ENCODE data around the gene SV2B. TPM values are rescaled to one million over a fixed set of nuclear protein-coding genes. Genes with fewer than 3 reads are reported as not detected.

Gene SV2B
- total RNA-seq, 1 experiment from 2014 or later, result not detected

DNA sequence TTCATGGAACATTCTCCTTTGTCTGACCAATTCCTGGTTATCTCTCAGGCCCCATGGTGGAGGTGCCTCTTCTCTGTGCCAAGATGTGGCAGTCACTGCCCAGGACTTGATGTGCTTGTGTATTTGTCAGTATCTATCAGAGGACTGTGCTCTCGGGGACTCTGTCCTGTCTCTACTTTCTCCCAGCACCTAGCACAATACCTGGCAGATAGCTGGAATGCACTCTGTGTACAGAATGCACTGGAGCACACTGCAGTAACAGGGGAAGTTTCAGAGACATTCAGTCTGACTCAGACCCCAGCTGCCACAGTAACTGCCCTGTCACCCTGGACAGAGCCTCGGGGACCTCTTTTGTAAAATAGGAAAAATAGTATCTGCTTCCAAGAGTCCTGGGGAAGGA is 34.6 kb upstream of the SV2B start:
- no peak overlapping the region for H3K4me3 ChIP-seq
- no peaks in the 10 kb centered on the region for H3F3A ChIP-seq (ENCODE audit: insufficient read depth, low read depth)
- intact Hi-C loops (cut with micrococcal nuclease; ENCODE audit: unreplicated experiment), result no loop called here
- H3K27ac ChIP-seq, result no peak overlapping the region
- BruUV-seq (replicated peaks), result no TSS peak
- no peak overlapping the region for H3K4me2 ChIP-seq
- no peaks in the 10 kb centered on the region for H3K79me2 ChIP-seq (ENCODE audit: low read depth)
- H4K20me1 ChIP-seq (ENCODE audit: insufficient read depth), result no peaks in the 10 kb centered on the region
- no peak overlapping the region for H2AFZ ChIP-seq
- ChIA-PET POLR2A (ENCODE audit: unreplicated experiment) (no interaction called here), CTCF (no interaction called here)
- peaks cover 22% of the 10 kb centered on the region for H3K27me3 ChIP-seq (ENCODE audit: insufficient read depth, low read depth)
- DNase-seq, result no peak
- no peak for TF ChIP-seq EZH2 (IDR thresholded peaks at IDR 0.05; ENCODE audit: low read depth)
- TF ChIP-seq, protein P1, sequence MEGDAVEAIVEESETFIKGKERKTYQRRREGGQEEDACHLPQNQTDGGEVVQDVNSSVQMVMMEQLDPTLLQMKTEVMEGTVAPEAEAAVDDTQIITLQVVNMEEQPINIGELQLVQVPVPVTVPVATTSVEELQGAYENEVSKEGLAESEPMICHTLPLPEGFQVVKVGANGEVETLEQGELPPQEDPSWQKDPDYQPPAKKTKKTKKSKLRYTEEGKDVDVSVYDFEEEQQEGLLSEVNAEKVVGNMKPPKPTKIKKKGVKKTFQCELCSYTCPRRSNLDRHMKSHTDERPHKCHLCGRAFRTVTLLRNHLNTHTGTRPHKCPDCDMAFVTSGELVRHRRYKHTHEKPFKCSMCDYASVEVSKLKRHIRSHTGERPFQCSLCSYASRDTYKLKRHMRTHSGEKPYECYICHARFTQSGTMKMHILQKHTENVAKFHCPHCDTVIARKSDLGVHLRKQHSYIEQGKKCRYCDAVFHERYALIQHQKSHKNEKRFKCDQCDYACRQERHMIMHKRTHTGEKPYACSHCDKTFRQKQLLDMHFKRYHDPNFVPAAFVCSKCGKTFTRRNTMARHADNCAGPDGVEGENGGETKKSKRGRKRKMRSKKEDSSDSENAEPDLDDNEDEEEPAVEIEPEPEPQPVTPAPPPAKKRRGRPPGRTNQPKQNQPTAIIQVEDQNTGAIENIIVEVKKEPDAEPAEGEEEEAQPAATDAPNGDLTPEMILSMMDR (conservative IDR thresholded peaks at IDR 0.05), result no peak
- no peaks in the 10 kb centered on the region for H3K36me3 ChIP-seq (ENCODE audit: low read depth)
- H3K4me1 ChIP-seq (replicated peaks; ENCODE audit: insufficient read depth), result 0 out of 2 replicates have a peak, but pooled peaks cover 4% of the 10 kb centered on the region
- no peaks in the 10 kb centered on the region; the same call in 1 of the 2 replicates for H3K9me3 ChIP-seq (ENCODE audit: insufficient read depth, low read depth)
- no peaks in the 10 kb centered on the region for H3K9me2 ChIP-seq (ENCODE audit: insufficient read depth)

DNA sequence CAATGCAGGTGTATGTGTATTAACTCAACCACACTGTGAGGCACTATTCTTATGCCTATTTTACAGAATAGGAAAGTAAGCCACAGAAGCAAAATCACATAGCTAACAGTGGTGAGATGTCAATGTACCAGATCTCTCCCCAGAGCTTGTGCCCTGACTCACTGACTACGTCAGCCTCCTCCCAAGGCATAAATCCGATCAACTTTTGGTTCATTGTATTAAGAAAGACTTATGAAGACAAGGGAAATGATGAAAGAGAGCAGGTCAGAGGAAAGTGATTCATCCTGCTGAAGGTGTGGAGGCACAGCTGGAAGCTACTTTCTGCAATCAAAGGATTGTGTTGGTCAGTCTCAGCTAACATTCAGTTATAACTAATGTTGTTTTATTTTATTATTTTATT is 33.0 kb upstream of the SV2B start:
- Histone ChIP-seq H3K4me1 (replicated peaks; ENCODE audit: insufficient read depth) (0 out of 2 replicates have a peak, but pooled peaks cover 4% of the 10 kb centered on the region), H3K9me2 (ENCODE audit: insufficient read depth) (no peaks in the 10 kb centered on the region), H2AFZ (no peak overlapping the region), H3F3A (ENCODE audit: insufficient read depth, low read depth) (no peaks in the 10 kb centered on the region), H3K27ac (no peak overlapping the region), H3K36me3 (ENCODE audit: low read depth) (no peaks in the 10 kb centered on the region), H3K27me3 (ENCODE audit: insufficient read depth, low read depth) (peaks cover 34% of the 10 kb centered on the region), H3K4me3 (no peak overlapping the region), H3K4me2 (no peak overlapping the region), H3K9me3 (ENCODE audit: insufficient read depth, low read depth) (no peaks in the 10 kb centered on the region; the same call in 1 of the 2 replicates), H3K79me2 (ENCODE audit: low read depth) (no peaks in the 10 kb centered on the region), H4K20me1 (ENCODE audit: insufficient read depth) (no peaks in the 10 kb centered on the region)
- ChIA-PET CTCF (no interaction called here), POLR2A (ENCODE audit: unreplicated experiment) (no interaction called here)
- intact Hi-C loops (cut with micrococcal nuclease; ENCODE audit: unreplicated experiment), result no loop called here
- peak in 1 of 2 experiments; percentile 46 for DNase-seq
- TF ChIP-seq, protein P1 (conservative IDR thresholded peaks at IDR 0.05), result no peak
- no peak for TF ChIP-seq EZH2 (IDR thresholded peaks at IDR 0.05; ENCODE audit: low read depth)
- no TSS peak for BruUV-seq (replicated peaks)

- Histone ChIP-seq H3K36me3 (ENCODE audit: low read depth) (no peaks in the 10 kb centered on the region), H2AFZ (no peak overlapping the region), H3K4me2 (no peak overlapping the region), H3K9me3 (ENCODE audit: insufficient read depth, low read depth) (no peaks in the 10 kb centered on the region; the same call in 1 of the 2 replicates), H3K79me2 (ENCODE audit: low read depth) (no peaks in the 10 kb centered on the region), H3K27ac (no peak overlapping the region), H3K4me3 (no peak overlapping the region), H3K27me3 (ENCODE audit: insufficient read depth, low read depth) (peaks cover 43% of the 10 kb centered on the region), H3F3A (ENCODE audit: insufficient read depth, low read depth) (no peaks in the 10 kb centered on the region), H3K9me2 (ENCODE audit: insufficient read depth) (no peaks in the 10 kb centered on the region), H3K4me1 (replicated peaks; ENCODE audit: insufficient read depth) (0 out of 2 replicates have a peak, but pooled peaks cover 4% of the 10 kb centered on the region), H4K20me1 (ENCODE audit: insufficient read depth) (no peaks in the 10 kb centered on the region)
- ChIA-PET CTCF (no interaction called here), POLR2A (ENCODE audit: unreplicated experiment) (no interaction called here)
- TF ChIP-seq EZH2 (IDR thresholded peaks at IDR 0.05; ENCODE audit: low read depth), result no peak
- TF ChIP-seq, protein P1 (conservative IDR thresholded peaks at IDR 0.05), result no peak
- intact Hi-C loops (cut with micrococcal nuclease; ENCODE audit: unreplicated experiment), result no loop called here
- no peak for DNase-seq
- no TSS peak for BruUV-seq (replicated peaks)
Measured at GRCh38 chr15:91068436-91068835, 31.6 kb upstream of the SV2B start.
